Fibroblast of the aortic adventitia (primary cell): ENCODE measurements around the gene OXCT1. TPM values are rescaled to one million over a fixed set of nuclear protein-coding genes. Genes with fewer than 3 reads are reported as not detected.

ENCODE experiments used
- DNase-seq: peaks from one replicate; pipeline ENCODE4 v3.0.0-alpha.2; 2010; ENCODE audit warnings: low read depth
- H3K4me3 ChIP-seq: 2 replicates; pipeline ENCODE4 v1.5.1; 2011; ENCODE audit warnings: low read depth, mild to moderate bottlenecking, control low read depth, low read length, moderate library complexity
- CTCF ChIP-seq: IDR thresholded peaks from 2 replicates; pipeline ENCODE4 v1.5.1; 2011; ENCODE audit warnings: mild to moderate bottlenecking, low read length, control low read depth, inconsistent platforms; ENCODE audit not compliant: insufficient read depth
- total RNA-seq: library from RNA; depleted of rRNA; stranded (reverse); fragments of >200 nt; gene quantifications from 2 replicates; pipeline ENCODE4 v1.2.3, GENCODE V29; 2012; ENCODE audit warnings: low replicate concordance

OXCT1 gene
- total RNA-seq, 1 donor = 36.4 TPM

GRCh38 chr5:41883243-41883642 lies 13.0 kb upstream of the OXCT1 start:
- H3K4me3 ChIP-seq = no peak overlapping the region
- TF ChIP-seq CTCF = no peak

GRCh38 chr5:41882765-41883164 lies 12.5 kb upstream of the OXCT1 start:
- no peak for TF ChIP-seq CTCF
- H3K4me3 ChIP-seq = no peak overlapping the region
- no peak for DNase-seq

More at GRCh38 chr5:41883243-41883642, 13.0 kb upstream of the OXCT1 start:
- no peak for DNase-seq

- no peak overlapping the region for H3K4me3 ChIP-seq
These were observed 8.6 kb upstream of the OXCT1 start for GRCh38 chr5:41878643-41879478.

GRCh38 chr5:41878173-41878572 lies 7.9 kb upstream of the OXCT1 start:
- no peak overlapping the region for H3K4me3 ChIP-seq
- DNase-seq = no peak
- no peak for TF ChIP-seq CTCF

More at GRCh38 chr5:41878643-41879478, 8.6 kb upstream of the OXCT1 start:
- DNase-seq = no peak
- no peak for TF ChIP-seq CTCF

- no peak overlapping the region for H3K4me3 ChIP-seq
- no peak for DNase-seq
- no peak for TF ChIP-seq CTCF
These were observed 7.2 kb upstream of the OXCT1 start for GRCh38 chr5:41877408-41877807.

GRCh38 chr5:41876678-41877077 lies 6.5 kb upstream of the OXCT1 start:
- no peak for DNase-seq
- H3K4me3 ChIP-seq = no peak overlapping the region
- TF ChIP-seq CTCF = no peak
